Hindlimb muscle (tissue), 1 donor: ENCODE measurements around the gene TENT4A. TPM values are rescaled to one million over a fixed set of nuclear protein-coding genes. Genes with fewer than 3 reads are reported as not detected.

Experiments used
- DNase-seq: peaks from one replicate; pipeline ENCODE4 v3.0.0-alpha.2; 2013
- polyA plus RNA-seq: library from polyadenylated mRNA; unstranded; fragments of 120-200 nt; gene quantifications from one replicate; pipeline ENCODE4 v1.2.1, GENCODE V29; 2013; ENCODE audit not compliant: insufficient read length

Gene TENT4A
- polyA plus RNA-seq, 1 donor: 19.9 TPM

DNA sequence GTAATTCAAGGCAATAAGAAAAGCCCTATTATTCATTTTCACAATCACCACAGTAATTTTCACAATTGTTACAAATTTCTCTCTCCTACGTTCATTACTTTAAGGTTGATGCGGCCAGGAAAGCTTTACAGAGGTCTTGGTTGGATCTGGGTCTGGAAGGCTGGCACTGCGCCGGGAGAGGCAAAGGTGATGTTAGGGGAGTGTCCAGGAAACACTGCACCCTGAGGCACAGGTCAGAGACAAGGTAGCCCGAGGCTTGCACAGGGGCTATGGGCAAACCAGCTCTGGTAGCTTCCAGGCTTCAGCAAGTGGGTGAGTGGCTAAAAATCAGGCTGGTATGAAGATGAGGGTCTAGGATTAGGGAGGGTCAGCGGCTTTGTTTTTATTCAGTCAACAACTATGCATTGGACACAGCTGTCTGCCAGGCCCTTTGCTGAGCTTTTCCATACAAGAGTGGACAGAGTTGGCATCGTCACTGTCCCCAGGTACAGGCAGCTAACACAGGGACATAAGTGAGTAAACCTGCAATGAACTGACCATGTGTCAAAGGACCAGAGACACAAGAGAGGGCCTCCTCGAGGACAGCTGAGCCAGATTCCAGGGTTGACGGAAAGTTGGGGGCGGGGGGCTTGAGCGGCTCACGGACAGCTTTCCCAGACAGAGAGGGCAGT, 12.4 kb upstream of the TENT4A start:
- no peak for DNase-seq

DNA sequence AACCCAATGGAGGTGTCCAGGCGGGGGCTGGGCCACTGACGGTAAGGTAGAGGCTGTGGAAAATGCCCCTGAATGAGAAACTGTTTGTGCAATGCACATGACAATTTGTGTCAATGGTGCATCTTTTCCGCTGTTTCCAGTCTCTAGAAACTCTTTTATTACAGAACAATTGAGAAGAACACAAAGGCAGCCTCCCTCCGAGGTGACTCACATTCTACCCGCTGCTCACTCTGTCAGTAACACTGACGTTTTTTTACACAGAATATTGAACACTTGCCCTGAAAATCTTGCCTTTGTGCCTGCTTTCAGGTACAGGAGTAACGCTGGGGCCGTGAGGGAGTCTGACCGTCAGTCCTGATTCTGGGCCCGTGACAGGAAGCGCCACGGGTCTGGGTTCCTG, 11.7 kb upstream of the TENT4A start:
- DNase-seq: no peak

GRCh38 chr5:6702633-6703032, 10.6 kb upstream of the TENT4A start:
- DNase-seq: no peak

DNA sequence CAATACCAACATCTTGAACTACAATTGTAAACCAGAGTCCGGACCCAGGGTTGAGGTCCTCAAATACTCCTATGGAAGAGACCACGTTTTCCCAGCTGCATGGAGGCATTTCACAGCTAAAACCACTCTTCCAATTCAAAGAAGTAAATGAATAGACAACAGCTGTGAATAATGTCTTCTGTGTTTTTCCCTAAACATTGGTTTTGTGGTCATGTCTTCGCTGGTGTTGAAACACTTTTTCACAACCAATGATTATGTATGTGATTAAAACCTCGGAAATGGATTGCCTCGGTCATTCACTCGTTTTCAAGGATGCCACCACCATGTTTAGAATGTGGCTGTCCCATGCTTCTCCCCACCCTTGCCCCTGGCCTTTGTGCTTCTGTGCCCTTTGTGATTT, 9.4 kb upstream of the TENT4A start:
- DNase-seq: no peak

DNA sequence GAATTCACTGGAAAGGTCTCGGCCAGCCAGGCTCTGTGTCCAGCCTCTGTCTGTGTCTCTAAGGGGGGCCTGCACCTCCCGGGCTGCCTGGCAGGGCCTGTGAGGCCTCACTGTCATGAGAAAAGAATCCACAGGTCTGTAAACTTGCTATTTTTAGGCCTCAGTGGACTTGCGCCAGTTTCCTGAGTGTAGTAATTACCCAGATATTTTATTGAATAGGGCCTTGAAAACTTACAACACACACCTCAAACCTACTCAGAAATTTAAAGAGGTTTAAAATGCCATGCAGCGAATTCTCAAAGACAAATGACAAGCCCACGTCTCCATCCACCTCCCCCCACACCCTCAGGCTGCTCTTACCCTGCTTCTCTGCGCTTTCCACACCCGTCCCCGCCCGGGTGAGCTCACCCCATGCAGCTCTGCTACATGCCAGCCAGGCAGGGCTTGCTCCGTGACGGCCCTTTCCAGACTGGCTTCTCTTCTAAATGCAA, 8.8 kb upstream of the TENT4A start:
- DNase-seq: peak; percentile 50

GRCh38 chr5:6705088-6705487, 8.1 kb upstream of the TENT4A start:
- DNase-seq: no peak

GRCh38 chr5:6705959-6706358, 7.3 kb upstream of the TENT4A start:
- no peak for DNase-seq

DNA sequence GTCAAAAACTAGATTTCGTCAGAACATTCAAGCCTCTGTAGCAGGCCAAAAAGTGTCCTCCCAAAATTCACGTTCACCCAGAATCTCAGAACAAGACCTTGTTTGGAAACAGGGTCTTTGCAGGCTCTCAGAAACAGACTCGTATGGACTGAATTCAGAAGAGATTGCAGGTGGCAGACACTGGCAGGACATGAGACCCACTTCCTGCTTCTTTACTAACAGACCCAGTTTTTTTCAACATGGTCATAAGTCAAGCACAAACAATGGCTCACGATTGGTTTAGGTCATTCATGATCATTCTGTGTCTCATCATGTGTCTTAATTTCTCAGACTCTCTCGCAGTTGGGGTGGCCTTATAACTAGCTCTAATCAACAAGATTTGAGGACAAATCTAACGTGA, 5.4 kb upstream of the TENT4A start:
- DNase-seq: no peak

DNA sequence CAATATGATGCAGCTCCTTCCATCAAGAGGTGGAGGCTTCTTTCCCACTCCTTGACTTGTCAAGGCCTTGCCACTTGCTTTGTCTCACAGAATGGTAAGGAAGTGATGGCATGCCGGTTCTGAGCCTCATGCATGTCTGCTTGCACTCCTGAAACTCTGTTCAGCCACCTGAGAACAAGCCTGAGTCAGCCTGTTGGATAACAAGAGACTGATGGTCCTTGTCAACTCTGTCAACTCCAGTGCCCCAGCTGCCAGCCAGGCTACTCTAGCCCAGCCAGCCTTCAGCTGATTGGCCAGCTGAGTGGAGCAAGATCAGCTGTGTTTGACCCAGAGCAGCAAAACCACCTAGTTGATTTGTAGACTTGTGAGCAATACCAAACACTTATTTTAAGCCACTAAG, 4.4 kb upstream of the TENT4A start:
- DNase-seq: no peak

DNA sequence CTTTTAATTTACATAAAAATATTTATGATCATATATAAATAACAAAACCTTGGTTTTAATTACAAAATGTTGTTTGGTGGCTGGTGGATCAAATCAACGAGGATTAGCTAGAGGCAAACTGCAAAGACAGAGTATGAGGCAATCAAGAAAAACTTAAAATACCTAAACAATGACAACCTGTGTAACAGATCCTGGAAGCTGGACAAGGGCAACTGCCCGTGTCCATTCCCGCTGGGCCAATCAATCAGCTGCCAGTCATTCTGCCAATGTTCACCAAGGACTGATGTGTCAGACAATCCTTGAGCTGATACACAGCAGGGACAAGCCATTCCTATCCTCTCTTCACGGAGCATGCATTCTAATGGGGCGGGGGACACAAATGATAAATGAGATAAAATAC, 3.2 kb upstream of the TENT4A start:
- no peak for DNase-seq

DNA sequence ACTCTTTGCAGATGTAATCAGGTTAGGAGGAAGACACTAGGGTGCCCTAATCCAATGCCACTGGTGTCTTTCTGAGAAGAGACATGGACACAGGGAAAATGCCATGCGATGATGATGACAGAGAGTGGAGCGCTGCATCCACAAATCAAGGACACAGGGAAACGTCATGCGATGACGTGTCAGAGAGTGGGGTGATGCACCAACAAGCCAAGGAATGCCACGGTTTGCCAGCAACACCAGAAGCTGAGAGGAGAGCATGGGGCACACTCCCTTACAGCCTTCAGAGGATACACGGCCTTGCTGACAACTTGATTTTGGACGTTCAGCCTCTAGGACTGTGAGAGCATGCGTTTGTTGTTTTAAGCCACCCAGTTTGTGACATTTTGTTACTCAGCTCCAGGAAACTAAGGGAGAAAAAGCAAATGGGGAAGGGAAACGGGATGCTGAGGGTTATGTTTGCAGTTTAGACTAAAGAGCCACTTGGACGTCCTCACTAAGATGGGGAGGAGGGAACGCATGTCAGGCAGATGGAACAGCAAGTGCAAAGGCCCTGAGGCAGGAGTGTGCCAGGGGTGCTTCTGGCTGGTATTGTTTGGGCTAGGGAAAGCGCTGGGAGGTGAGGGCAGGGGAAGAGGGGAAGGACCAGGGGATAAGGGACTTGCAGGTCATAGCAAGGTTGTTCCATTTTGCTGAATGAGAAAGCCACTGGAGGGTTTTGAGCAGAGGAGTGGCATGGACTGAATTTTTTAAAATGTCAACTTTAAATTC, 2.5 kb upstream of the TENT4A start:
- DNase-seq: no peak

DNA sequence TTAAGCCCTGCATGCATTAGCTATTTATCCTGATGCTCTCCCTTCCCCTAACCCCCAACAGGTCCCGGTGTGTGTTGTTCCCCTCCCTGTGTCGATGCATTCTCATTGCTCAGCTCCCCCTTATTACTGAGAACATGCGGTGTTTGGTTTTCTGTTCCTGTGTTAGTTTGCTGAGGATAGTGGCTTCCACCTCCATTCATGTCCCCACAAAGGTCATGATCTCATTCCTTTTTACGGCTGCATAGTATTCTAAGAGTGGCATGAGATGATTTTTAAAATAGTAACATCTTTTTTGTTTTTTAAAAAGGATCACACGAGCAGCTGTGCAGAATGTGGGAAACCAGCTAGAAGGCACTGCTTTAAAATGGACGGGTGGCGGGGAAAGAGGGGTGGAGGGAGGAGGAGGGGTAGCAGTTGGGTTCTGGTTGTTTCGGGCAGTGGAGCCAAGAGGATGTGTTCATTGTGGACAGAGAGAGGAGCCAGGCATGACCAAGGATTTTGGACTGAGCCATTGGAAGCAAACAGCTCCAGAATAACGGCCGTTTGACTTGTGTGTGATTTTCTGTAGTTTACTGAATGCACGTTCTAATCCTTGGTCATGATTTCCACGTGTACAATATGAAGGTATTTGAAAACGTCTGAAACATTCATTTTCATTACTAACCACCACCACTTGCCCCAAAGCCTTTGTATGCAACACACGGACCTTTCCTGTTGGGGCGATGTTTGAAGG, 1.7 kb upstream of the TENT4A start:
- no peak for DNase-seq

DNA sequence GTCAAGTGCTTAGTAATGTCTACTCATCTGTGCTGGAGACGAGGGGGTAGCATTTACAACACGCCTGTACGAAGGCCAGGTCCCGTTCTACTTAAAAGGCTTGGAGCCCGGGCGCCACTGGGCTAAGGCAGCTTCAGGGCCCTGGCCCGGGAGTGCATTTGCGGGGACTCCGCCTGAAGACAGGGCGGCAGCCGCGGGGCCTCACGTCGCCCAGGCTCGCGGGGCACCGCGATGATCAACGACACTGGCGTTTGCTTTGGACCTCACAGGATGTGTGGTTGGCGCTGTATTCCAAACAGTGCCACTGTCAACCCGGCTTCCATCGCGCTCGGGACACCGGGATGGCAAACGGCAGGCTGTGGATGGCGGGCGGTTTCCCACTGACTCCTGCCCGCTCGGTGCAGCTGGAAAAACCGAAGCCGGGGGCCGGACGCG, 1.1 kb upstream of the TENT4A start:
- DNase-seq: no peak

- peak; percentile 99 for DNase-seq
Measured at GRCh38 chr5:6712577-6713273, 507 bp upstream of the TENT4A start.

DNA sequence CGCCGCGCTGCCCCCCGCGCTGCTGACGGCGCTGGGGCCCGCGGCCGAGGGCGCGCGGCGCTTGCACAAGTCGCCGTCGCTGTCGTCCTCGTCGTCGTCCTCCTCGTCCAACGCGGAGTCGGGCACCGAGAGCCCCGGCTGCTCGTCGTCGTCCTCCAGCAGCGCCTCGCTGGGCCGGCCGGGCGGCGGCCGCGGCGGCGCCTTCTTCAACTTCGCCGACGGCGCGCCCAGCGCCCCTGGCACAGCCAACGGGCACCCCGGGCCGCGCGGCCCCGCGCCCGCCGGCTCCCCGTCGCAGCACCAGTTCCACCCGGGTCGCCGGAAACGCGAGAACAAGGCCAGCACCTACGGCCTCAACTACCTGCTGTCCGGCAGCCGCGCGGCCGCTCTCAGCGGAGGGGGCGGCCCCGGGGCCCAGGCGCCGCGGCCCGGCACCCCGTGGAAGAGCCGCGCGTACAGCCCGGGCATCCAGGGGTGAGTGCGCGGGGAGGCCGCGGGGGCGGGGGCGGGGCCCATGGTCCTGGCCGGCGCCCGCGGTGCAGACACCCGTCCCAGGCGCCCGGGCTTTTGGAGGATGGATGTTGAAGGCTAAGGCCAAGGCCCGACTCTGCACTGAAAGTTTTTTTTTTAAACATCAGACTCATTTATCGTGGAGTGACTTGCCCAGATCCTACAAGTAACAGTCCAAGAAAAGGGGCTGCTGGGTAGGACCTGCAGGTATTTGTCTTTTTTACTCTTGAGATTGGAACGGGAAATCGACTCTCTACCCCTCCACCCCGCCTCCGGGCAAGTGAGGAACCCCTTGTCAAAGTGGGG, 1.2 kb downstream of the TENT4A start:
- DNase-seq: no peak

- DNase-seq: no peak
Measured at GRCh38 chr5:6715271-6715670, 2.0 kb downstream of the TENT4A start.

- DNase-seq: no peak
Measured at GRCh38 chr5:6715758-6716628, 2.8 kb downstream of the TENT4A start.

DNA sequence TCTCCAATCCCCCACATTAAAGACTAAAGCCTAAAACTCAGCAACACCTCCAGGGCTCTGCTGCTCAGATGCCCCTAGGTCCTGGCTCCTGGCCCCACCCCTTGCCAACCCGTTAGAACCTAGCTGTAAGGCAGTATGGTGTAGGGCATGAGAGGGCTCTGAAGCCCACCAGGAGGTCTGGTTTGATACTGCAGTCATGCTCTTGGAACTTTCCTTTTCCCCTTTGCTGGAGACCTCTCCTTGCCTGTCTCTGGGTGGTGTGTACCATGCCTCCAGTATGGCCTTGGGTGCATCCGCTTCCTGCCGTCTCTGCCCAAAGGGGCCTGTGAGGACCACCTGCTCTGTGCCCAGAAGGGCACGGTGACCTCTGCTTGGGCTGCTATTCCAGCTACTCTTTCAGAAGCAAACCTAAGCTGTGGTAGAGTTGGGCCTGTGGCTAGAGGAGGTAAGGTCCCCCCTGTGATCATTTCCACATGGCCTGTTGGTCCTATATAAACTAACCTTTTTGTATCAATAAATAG, 3.5 kb downstream of the TENT4A start:
- DNase-seq: no peak

DNA sequence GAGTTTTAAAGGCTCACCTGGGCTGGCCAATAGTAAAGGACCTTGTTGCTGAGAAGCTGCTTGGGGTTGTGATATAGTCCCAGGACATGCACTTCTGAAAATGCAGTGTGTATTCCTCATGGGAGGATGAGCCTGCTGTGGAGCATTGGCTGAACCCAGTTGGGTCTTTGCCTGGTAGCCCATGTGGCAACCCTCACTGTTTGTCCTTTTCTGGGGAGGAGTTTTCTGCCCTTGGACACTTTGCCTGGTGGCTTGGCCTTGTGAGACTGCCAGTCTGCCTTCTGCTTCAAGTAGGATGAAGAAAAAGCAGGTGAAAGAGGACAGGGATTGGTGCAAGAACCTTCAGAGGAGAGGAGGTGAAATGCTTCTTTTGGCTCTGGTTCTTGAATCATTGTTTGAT, 4.0 kb downstream of the TENT4A start:
- DNase-seq: no peak

DNA sequence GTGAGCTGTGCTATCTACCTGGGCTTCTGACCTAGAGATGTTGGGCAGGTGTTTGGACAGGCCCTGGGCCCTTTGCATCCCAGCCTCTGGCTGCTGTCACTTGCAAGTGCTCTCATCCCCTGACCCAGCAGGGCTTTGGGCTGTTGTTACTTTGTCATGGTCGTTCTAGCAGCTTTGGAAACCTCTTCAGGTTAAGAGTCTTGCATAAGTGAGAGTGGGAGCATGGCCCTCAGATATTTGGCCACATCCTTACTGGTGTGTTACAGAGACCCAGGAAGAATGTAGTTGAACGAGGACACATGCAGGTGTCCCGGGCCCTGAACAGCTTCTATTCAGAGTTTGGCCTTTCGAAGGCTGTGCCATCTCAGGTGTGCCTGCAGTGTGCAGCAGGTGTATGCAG, 4.5 kb downstream of the TENT4A start:
- no peak for DNase-seq
